ENCODE results near the gene C3orf18. TPM values are rescaled to one million over a fixed set of nuclear protein-coding genes. Genes with fewer than 3 reads are reported as not detected.

Gene C3orf18
- total RNA-seq, 1 experiment from 2014 or later: 7.1 TPM

DNA sequence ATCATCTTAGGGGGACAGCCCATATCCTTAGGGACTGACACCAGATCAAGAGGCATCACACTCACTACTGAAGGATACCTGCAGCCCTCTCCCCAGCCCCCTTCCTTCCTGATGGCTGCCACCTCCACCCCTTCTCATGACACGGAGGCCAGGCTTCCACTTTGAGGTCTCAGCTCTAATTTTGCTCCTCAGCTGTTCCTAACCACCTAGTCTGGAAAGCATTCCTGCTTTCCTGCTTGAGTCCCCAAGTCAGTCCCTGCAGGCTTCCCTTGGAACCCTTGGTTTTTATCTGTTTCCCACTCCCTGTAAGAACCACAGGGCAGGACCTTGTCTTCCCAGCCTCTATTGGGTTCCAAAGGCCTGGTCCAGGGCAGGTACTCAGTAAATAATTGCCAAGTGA, 3.2 kb downstream of the C3orf18 start:
- Histone ChIP-seq H3K23ac (ENCODE audit: insufficient read length, low read depth, low read length) (no peak overlapping the region), H3K9me3 (ENCODE audit: control insufficient read depth, low read depth, low read length) (no peaks in the 10 kb centered on the region), H3K79me2 (ENCODE audit: insufficient read depth, low read length) (no peaks in the 10 kb centered on the region), H3K14ac (ENCODE audit: insufficient read depth, low read length) (no peak overlapping the region), H3K56ac (ENCODE audit: insufficient read length, low read depth, low read length) (no peak overlapping the region), H3K4me2 (ENCODE audit: insufficient read depth, insufficient read length, low read length) (no peak overlapping the region), H3K27ac (ENCODE audit: insufficient read length, low read depth, low read length) (no peak overlapping the region), H2BK15ac (ENCODE audit: low read depth, low read length) (no peak overlapping the region), H2AFZ (ENCODE audit: low read length) (no peak overlapping the region), H2BK12ac (ENCODE audit: insufficient read length, low read depth, low read length) (no peak overlapping the region), H4K20me1 (ENCODE audit: control insufficient read depth, insufficient read depth, insufficient read length) (peaks cover 5% of the 10 kb centered on the region), H3K27me3 (ENCODE audit: insufficient read depth, low read length) (peaks cover 3% of the 10 kb centered on the region; the same call in 1 of the 2 replicates), H4K91ac (ENCODE audit: insufficient read length, low read depth, low read length) (no peak overlapping the region), H4K8ac (replicated peaks; ENCODE audit: insufficient read length, low read depth, low read length) (no peak overlapping the region), H2BK5ac (ENCODE audit: insufficient read length, low read length) (no peak overlapping the region), H2AK5ac (ENCODE audit: insufficient read length, low read length) (no peak overlapping the region), H3K4me1 (ENCODE audit: insufficient read depth, low read length) (no peaks in the 10 kb centered on the region; the same call in 1 of the 2 replicates), H2BK20ac (ENCODE audit: low read depth, low read length, poor library complexity, severe bottlenecking) (no peak overlapping the region), H2BK120ac (ENCODE audit: low read depth, low read length, poor library complexity, severe bottlenecking) (no peak overlapping the region), H3K79me1 (ENCODE audit: insufficient read depth, low read depth, low read length, poor library complexity, severe bottlenecking) (no peaks in the 10 kb centered on the region), H3K4ac (ENCODE audit: low read depth, low read length) (no peak overlapping the region), H3K18ac (ENCODE audit: insufficient read length, low read depth, low read length) (no peak overlapping the region), H3K23me2 (ENCODE audit: insufficient read length, low read depth, low read length, poor library complexity, severe bottlenecking) (peaks cover 10% of the 10 kb centered on the region), H4K5ac (ENCODE audit: insufficient read length, low read depth, low read length) (no peak overlapping the region), H3T11ph (ENCODE audit: low read length) (no peak overlapping the region), H3K9ac (ENCODE audit: extremely low read depth, insufficient read length, low read length) (no peak overlapping the region)
- no peak for DNase-seq
- H3K9me3 Mint-ChIP-seq: no peaks in the 10 kb centered on the region
- peak overlapping the region in 1 of 3 experiments; percentile 3; a peak in 1 of 7 replicates for H3K27ac Mint-ChIP-seq
- no peak for TF ChIP-seq CTCF (conservative IDR thresholded peaks at IDR 0.05)
- WGBS (ENCODE audit: extremely low coverage, insufficient read length, low lambda C conversion rate): no CpG with 5 or more reads among the region's 1 CpG
- peaks cover 13 to 14% of the 10 kb centered on the region in 2 experiments for H3K4me1 Mint-ChIP-seq
- H3K4me3 Mint-ChIP-seq: no peak overlapping the region
- peaks cover 0 to 10% (median 0%) of the 10 kb centered on the region in 3 experiments; a peak in 3 of 7 replicates for H3K36me3 Mint-ChIP-seq (ENCODE audit: insufficient read depth in 1 of 3, low read depth in 3 of 3)
- peaks cover 13% of the 10 kb centered on the region for H3K27me3 Mint-ChIP-seq (ENCODE audit: low read depth)

Measured in H9 (cell line).